GM10847 (cell line): ENCODE measurements around the gene SIN3B.

Experiments
- POLR2A ChIP-seq: IDR thresholded peaks from 2 replicates; pipeline ENCODE4 v1.6.1; 2011; ENCODE audit not compliant: insufficient read length; ENCODE audit errors: extremely low read depth

The SIN3B gene

GRCh38 chr19:16928916-16929315 is 99.7 kb downstream of the SIN3B start:
- TF ChIP-seq POLR2A, result no peak
